ENCODE results near the gene CSRP2. TPM values are rescaled to one million over a fixed set of nuclear protein-coding genes. Genes with fewer than 3 reads are reported as not detected.

Gene CSRP2
- polyA plus RNA-seq, 5 donors, result 22.7 to 29.3 (median 23.7) TPM

DNA sequence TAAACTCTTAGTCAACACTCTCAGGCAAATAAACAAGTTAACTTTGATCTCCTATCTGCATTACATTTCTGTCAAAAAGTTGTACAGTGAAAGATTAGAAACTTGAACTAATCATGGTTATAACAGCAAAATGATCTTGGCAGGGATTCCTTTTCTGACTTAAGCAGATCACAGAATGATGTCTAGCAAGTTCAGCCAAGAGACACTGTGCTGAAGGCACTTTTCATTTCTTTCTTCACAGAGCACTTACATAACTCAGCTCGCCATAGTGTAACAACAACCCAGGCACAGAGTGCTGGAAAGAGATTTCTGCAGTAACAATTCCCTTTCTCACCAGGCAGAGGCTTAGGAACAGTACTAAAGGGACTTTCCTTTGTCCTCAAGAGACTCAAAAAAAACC is 19.6 kb upstream of the CSRP2 start:
- peak; percentile 59 to 68 for DNase-seq

DNA sequence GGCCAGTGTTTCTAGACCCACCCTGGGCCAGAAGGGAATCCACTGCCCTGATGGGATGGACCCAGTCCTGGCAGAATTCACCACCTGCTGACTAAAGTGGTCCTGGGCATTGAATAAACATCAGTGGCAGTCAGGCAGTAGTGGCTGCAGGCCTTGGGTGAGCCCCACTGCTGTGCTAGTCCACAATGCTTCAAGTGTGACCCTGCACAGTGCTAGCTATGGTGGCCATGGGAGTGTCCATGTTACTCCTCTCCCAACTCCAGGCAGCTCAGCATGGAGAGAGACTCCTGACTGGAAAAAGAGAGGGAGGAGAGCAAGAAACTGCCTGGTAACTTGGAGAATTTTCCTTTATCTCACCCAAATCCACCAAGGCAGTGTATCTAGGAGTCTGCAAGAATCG is 17.5 kb upstream of the CSRP2 start:
- no peak for DNase-seq

DNA sequence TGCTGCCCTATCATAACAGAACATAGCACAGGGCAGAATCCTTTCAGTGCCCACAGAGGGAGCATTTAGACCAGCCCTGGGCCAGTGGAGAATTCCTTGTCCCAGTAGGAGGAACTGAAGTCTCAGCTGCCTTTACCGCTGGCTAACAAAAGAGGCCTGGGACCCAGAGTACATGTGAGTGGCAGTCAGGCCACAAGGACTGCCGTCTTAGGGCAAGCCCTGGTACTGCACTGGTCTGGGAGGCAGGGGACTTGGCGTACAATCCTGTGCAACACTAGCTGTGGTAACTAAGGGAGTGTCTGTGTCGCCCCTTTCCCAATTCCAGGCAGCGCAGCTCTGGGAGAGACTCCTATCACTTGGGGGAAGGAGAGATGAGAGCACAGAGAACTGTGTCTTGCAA is 17.0 kb upstream of the CSRP2 start:
- no peak for DNase-seq

DNA sequence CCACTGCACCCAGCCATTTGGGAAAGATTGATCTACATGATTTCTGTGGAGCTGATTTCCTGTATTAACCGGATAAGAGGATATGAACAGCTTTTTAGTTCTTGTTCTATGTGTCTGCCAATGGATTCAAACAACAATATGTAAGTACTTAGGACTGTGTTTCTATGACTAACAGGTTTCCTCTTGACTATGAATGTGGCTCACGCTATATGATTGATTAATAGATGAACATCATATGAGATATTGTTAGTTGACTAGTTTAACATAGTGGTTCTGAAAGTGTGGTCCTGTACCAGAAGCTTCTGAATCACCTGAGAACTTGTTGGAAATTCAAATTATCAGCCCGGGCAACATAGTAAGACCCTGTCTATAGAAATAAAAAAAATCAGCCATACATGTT is 12.8 kb upstream of the CSRP2 start:
- DNase-seq, result no peak

DNA sequence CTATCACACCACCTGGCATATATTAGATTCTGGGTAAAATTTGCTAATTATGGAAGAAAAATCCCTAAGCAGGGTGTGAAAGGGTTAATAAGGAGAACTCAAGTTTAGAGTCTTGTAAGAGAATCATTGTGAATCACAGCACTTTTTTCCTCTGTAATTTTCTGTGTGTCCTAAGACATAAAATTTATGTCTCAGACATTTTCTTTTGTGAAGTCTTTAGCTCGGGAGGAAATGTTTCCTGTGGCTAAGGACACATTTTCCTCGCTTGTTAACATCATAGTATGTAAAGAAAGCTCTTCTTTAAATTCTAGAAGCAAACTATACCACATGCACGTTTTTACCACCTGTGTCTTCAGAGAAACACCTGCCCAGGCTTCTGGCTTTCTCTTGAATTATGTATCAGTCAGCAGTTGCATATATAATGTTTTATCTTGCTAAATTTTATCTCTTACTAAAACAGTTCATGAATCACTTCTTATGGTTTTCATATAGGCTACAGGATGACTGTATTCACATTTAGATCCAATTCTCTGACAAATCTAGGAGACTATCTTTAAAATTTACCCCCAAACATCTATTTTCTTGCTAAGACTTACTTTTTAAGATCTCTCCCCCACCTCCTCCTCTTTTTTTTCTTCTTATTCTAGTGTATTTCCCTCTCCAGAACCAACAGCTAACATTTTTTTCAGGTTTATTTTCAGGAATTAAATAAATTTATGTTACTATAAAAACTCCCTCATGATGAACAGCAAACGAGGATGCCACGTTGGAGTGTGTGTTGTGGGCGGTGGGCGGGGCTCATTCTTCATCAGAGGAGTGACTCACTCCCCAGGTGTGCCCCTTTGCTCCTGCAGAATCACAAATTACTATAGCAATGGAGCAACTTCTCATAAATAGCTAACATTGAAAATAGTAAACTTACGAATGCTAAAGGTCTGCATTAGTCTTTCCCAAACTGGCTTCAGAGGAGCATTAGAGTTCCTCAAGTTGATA is 11.6 kb upstream of the CSRP2 start:
- DNase-seq, result no peak

DNA sequence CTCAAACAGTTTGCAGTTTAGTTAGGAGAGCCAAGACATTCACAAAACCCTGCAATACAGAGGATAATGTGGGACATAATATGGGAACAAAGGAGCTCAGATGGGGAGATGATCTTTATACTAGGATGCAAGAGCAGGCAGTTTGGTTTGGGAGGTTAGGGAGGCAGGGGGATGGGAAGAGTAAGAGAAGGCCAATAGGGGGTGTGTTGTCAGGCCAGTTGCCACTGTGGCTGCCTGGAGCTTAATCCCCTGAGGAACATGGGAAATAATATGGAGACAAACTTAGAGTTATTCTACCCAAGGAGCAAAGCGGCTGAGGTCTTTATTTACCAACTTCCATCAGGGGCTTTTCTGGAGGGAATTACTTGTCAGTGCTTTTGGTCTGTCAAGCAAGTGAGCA is 10.0 kb upstream of the CSRP2 start:
- DNase-seq, result no peak

DNA sequence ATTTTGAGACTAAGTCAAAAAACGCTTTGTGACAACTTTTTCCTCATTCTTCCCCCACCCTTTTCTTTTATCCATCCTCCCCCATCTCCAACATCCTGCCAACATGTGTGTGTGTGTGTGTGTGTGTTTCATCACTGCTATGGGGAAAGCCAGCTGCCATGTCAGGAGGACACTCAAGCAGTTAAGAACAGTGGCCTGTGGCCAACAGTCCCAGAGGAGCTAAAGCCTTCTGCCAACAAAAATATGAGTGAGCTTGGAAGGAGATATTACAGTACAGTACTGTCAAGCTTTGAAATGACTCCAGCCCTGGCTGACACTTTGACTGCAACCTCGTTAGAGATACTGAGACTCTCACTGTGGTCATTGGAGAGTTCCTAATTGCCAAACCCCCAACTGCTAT is 5.0 kb upstream of the CSRP2 start:
- peak; percentile 67 to 72 for DNase-seq

DNA sequence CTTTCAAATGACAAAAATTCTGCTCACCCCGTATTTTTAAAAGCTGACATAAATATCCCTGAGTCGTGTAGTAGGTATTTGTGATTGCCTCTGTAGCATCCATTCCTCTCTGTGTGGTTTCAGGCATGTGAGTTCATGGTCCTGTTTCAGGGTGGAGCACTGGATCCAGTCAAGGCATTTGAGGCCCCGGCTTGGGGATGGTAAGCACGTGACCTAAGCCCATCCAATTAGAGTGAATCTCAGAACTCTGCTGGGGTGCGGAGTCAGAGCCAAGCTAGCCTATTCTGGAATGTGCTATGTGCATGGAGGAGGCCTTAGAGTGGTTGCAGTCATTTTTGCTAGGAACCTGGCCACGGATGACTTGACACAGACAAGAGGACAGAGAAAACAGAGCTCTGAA is 4.3 kb upstream of the CSRP2 start:
- DNase-seq, result no peak

DNA sequence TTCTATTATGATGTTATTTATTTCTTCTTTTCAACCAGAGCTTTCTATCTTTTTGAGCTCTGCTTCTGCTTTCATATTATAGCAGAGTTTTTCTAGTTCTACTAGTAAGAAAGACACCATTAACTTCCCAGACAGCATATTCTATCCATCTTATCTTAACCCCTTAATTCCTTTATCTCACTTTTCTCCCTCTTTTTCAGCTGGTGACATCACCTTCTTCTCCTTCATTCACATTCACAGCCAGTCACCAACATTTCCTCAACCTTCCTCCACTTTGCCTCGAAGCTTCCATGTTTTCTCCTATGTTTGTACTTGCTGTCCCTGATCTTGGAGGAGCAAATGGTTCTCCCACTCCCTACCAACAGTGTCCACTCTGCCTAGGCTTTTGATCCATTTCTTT is 3.5 kb upstream of the CSRP2 start:
- no peak for DNase-seq

DNA sequence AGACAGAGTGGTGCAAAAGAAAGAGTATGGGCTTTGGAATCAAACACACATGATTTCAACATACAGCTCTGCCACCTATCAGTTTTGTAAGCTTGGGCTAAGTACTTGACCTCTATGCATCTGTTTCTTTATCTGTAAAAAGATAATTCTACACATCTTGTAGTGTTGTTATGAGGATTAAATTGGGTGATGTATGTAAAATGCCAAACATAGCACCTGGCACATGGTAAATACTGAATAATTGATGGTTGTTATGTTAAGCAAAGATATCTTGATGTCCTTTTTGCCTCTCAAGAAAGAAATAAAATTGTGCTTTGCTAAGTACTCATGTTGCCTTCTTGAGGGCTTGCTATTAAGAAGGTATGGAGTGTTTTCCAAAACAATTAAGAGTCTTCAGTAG is 2.3 kb upstream of the CSRP2 start:
- no peak for DNase-seq

DNA sequence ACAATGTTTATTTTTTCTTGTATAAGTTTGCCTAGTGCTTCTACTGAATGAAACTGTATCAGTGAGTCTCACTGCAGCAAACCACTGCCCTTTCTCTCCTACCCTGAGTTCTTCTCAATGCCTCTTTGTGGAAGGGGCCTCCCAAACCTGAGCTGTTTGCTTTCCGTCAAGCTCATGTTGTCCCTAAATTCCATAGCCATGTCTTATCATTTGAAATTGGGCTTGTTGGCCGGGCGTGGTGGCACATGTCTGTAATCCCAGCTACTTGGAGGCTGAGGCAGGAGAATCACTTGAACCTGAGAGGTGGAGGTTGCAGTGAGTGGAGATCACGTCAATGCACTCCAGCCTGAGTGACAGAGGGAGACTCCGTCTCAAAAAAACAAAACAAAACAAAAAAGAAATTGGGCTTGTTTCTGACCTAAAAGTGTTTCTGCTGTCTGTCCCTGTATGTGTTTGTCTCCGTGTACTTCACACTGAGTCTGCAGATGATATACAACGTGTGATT is 1.8 kb upstream of the CSRP2 start:
- no peak for DNase-seq

DNA sequence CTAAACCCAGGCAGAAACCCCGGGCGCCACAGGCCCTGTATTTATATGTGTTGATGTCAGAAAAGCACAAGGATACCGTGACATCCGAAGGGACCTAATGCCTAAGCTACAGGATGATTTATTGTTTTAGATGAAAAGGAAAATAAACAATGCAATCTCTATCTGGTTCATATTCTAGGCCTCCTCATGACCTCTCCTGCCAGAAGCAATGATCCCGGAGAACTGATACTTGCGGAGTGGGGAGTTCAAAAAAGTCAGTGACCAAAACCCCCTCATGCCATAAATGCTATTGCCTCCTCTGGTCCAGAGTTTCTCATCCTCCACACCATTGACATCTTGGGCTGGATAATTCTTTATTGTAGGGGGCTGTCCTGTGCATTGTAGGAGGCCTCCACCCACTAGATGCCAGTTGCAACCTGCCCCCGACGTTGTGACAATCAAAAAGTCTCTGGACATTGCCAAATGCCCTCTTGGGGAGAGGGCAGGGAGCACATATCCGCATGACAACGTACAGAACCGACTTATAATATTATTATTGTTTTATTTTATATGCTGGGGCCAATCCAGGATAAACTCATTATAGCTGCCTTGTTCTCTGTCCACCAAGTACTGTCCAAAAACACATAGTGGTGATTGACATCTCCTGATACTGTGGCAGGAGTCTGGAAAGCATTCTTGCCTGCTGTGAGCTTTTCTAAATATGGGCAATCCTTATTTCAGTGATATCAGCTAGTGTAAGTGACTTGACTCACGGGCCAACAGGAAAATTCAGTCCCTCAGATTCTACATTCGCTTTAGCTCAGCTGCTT is 1.1 kb upstream of the CSRP2 start:
- no peak for DNase-seq

DNA sequence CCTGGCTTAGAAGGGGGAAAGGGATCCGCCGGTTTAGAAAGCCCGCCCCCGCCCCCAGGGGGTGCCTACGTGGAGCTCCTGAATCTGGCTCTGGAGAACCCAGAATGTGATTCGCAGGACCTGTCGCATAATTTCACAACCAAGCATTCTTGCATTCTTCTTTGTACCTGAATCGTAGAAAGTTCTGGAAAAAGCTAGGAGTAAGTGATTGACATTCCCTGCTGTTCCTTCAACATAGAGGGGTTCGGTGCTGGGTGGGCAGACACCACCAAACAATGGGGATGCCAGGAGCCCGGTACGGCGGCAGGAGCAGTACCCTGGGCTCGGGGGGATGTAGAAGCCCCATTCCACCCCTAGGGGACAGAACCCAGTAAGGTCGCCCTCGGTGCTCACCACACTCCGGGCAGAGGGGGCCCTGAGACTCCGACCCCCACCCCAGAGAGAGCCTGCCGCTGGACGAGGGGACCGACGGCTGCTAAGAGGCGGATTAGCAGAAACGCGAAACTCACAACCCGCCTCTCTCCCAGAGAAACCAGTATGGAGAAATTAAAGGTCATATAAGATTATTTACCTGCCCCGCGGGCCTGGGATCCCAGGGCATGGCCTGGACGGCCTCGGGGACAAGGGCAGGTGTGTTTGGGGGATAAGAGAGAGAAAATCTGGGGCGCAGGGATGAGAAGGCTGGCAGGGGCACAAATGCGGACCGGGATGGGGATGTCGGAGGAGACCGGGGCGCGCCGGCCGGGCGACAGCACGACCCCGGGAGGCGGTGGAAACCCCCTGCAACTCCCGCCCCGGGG is 520 bp downstream of the CSRP2 start:
- DNase-seq, result no peak

DNA sequence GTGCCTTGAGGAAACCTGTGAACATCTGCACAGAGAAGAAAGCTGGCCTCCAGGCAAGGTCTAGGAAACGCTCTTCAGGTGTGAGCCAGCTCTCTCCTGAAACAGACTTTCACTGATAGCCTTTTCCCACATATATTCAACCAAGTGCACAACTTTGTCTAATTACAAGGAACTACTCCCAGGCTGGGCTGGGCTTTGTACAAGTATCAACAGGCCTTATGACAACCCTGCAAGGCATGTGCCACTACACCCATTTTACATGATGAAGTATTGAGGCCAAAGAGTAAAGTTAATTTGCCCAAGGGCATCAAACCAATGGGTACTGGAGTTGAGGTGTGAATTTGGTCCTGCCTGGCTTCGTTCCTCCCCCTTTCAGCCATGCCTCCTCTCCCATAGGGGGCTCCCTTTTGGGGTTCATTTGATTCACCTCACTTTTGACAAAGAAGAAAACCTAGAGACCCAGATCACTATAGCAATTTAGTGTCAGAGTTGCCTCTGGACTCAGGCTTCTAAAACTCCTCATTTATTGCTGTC is 2.1 kb downstream of the CSRP2 start:
- no peak for DNase-seq

DNA sequence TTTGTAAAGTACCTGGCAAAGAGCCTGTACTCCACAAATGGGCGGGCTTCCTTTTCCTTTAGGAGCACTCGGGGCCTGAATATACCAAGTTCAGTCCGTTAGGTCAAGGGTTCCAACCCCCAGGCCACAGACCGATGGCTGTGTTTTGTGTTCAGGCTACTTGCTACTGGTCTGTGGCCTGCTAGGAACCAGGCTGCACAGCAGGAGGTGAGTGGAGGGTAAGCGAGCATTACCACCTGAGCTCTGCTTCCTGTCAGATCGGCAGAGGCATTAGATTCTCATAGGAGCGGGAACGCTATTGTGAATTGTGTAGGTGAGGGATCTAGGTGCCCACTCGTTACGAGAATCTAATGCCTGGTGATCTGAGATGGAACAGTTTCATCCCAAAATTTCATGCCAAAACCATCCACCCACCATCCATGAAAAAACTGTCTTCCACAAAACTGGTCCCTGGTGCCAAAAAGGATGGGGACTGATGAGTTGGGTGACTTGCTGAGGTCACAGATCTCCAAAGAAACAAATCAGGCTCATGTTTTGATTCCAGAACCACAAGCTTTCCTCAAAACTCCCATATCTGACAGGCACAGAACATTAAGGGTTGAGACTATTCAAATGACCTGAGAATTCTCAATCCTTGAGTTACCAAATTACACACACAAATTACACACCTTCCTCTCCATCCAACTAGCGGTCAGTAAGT is 4.2 kb downstream of the CSRP2 start:
- DNase-seq, result no peak

DNA sequence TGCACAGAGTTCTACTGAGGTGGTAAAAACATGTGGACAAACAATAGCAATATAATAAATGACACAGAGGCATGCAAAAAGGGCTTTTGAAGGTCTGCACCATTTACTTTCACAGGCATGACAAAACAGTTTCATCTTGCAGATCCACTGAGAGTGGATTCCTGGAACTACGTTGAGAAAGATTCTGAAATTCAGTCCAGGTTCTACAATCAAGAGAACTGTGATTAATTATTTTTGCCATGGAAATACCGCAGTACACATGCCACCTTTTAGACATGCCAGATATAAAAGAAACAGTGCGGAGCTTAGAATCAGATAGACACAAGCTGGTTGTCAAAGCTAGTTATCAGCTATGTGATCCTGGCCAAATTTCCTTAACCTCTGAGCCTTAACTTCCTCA is 4.8 kb downstream of the CSRP2 start:
- no peak for DNase-seq

DNA sequence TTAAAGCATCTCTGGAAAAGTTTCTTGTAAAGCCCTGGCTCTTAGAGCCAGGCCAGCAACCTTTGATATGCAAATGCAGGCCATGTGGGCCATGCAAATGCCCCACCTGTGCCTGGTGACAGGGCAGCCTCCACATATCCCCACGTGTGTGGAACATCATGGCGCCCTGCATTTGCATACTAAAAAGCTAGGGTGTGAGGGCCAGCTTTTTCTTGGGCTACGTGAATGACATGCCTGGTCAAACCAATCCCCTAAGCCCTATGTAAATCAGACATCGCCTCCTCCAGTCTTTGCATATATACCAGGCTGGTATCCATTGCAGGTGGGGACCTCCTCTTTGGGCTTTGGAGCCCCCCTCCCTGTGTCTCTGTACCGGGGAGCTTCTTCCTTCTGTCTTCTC is 6.4 kb downstream of the CSRP2 start:
- no peak for DNase-seq

DNA sequence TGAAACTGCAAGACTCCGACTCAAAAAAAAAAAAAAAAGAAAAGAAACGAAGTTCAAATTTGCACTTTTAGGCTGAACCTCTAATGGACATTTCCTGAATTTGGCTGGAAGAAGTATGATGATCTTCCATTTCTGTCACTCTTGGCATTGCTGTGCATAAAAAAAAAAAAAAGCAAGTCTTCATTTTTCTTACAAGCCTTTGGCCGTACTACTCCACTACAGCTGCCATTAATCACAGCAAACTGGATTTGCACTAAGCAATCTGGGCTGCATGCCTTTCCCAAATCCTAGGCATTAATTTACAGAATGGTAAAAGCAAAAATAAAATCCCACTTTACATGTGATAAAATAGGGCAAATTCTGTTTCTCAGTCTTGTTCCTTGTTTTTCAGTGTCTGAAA is 7.1 kb downstream of the CSRP2 start:
- no peak for DNase-seq

DNA sequence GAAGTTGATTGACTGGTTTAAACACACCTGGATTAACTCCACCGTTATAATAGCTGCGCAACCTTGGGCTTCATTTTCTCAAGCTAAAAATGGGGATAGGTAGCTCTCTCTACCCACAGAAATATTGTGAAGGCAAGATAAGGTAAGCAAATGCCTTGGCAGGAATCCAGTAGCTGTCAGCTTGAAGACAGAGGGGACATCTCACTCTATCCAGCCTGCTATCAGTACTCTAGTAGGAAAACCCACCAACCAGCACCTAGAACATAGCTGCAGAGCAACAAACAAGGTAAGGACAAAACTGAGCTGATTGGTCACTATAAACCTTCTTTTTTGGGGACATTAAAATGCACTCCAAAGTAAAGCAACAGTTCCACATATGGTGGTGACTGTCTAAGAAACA is 7.7 kb downstream of the CSRP2 start:
- DNase-seq, result no peak

DNA sequence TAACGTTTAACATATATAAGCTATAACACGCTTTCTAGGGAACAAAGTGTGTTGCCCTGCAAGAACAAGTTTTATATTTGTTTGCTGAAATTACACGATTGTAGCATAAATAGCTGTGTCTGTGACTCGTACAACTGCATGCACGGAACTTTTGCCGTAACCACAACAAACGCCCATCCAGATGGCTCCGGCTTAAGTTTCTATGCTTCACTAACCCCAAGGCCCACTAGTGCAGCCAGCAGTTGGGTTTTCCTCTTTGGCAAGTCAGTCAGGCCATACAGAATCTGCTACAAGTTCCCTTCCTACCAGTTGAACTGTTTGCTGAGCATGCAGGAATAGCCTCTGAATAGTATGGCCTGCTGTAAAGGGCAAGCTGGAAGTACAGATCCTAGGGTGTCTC is 12.1 kb downstream of the CSRP2 start:
- no peak for DNase-seq

DNA sequence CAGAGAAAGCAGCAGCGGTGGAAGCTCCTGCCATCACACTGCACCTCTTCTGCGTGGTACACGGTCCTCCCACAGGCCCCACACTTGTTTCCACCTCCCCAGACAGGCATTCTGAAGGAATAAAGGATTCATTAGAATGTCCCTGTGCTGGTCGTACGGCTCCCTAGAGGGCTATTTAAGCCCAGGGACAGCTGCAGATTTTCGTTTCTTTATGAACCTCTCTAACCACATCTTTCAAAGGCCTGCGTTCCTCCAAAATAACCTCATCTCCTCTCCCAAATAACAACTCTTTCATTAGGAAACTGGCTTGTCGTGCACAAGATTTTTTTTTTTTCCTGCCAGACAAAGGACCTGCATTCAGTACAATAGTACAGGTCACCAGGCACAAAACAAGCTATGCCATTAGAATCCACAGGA is 12.7 kb downstream of the CSRP2 start:
- DNase-seq, result no peak

Data from right lung (tissue), 5 donors.